Nephron (organoid): ENCODE measurements around the gene BHLHA9.

Experiments
- H3K27ac Mint-ChIP-seq, 3 experiments: 2 replicates each; pipeline ENCODE4 v1.8.0; 2020; ENCODE audit warnings: mixed read lengths in 3 of 3, mild to moderate bottlenecking in 2 of 3, moderate library complexity in 1 of 3
- H3K27me3 Mint-ChIP-seq: 2 replicates; pipeline ENCODE4 v1.8.0; 2021; ENCODE audit warnings: low read depth, mild to moderate bottlenecking, moderate library complexity, mixed read lengths
- H3K36me3 Mint-ChIP-seq: 2 replicates; pipeline ENCODE4 v1.8.0; 2020; ENCODE audit warnings: low read depth, mixed read lengths
- H3K4me1 Mint-ChIP-seq: 2 replicates; pipeline ENCODE4 v1.8.0; 2020; ENCODE audit warnings: mixed read lengths
- H3K4me3 Mint-ChIP-seq, 3 experiments: 2 replicates each; pipeline ENCODE4 v1.8.0; 2020; ENCODE audit warnings: mild to moderate bottlenecking in 3 of 3, mixed read lengths in 3 of 3, moderate library complexity in 2 of 3
- H3K9me3 Mint-ChIP-seq: 2 replicates; pipeline ENCODE4 v1.8.0; 2020; ENCODE audit warnings: mixed read lengths
- TF ChIP-seq, protein P1 (sequence below), 3 experiments: fragments of 200-600 bp; sonication (generic); IDR thresholded peaks; one replicate each; pipeline ENCODE4 v1.5.0; 2021; ENCODE audit warnings: antibody characterized with exemption in 3 of 3; ENCODE audit not compliant: unreplicated experiment in 3 of 3

Gene BHLHA9

DNA sequence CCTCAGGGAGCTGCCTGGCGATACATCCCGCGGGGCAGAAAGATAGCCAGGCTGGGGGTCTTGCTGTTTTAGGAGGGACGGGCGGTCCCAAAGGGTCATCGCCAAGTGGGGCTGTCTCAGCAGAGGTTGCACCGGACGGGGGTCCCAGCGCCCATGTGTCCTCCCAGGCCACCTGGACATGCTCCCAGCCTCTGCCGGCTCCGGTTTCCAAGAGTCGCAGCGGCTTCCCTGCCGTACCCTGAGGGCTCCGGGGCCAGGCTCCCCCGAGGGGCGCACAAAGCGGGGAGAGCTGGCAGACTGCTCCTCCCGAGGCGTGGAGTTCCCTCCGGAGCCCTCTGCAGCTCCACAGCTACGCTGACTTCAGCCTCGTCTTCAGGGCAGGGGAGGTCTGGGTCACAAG is 10.4 kb downstream of the BHLHA9 start:
- Mint-ChIP-seq H3K4me1 (peaks cover 5% of the 10 kb centered on the region), H3K4me3 (no peak overlapping the region), H3K36me3 (no peaks in the 10 kb centered on the region), H3K27ac (no peak overlapping the region), H3K9me3 (no peaks in the 10 kb centered on the region), H3K27me3 (peaks cover 8% of the 10 kb centered on the region)
- TF ChIP-seq, protein P1, sequence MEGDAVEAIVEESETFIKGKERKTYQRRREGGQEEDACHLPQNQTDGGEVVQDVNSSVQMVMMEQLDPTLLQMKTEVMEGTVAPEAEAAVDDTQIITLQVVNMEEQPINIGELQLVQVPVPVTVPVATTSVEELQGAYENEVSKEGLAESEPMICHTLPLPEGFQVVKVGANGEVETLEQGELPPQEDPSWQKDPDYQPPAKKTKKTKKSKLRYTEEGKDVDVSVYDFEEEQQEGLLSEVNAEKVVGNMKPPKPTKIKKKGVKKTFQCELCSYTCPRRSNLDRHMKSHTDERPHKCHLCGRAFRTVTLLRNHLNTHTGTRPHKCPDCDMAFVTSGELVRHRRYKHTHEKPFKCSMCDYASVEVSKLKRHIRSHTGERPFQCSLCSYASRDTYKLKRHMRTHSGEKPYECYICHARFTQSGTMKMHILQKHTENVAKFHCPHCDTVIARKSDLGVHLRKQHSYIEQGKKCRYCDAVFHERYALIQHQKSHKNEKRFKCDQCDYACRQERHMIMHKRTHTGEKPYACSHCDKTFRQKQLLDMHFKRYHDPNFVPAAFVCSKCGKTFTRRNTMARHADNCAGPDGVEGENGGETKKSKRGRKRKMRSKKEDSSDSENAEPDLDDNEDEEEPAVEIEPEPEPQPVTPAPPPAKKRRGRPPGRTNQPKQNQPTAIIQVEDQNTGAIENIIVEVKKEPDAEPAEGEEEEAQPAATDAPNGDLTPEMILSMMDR (IDR thresholded peaks at IDR 0.05; ENCODE audit: unreplicated experiment in 3 of 3): no peak

DNA sequence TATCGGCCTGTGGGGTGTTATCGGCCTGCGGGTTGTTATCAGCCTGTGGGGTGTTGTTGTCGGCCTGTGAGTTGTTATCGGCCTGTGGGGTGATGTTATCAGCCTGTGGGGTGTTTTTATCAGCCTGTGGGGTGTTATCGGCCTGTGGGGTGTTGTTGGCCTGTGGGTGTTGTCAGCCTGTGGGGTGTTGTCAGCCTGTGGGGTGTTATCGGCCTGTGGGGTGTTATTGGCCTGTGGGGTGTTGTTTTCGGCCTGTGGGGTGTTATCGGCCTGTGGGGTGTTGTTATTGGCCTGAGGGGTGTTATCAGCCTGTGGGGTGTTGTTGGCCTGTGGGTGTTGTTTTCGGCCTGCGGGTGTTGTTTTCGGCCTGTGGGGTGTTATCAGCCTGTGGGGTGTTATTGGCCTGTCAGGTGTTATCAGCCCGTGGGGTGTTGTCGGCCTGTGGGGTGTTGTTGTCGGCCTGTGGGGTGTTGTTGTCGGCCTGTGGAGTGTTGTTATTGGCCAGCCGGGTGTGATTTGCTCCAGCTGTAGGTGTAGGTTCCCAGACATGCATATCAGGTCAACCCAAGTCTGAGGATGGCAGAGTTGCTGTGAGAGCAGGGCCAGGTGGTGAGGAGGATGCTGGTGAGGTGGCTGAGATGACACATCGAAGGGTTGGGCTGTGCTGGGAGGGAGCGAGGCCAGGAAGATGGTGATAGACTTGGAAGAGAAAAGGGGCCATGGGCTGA is 16.3 kb downstream of the BHLHA9 start:
- H3K4me1 Mint-ChIP-seq: no peaks in the 10 kb centered on the region
- H3K9me3 Mint-ChIP-seq: peaks cover 4% of the 10 kb centered on the region
- no peaks in the 10 kb centered on the region for H3K36me3 Mint-ChIP-seq
- no peak overlapping the region for H3K4me3 Mint-ChIP-seq
- H3K27ac Mint-ChIP-seq: no peak overlapping the region
- TF ChIP-seq, protein P1 (IDR thresholded peaks at IDR 0.05; ENCODE audit: unreplicated experiment in 3 of 3): no peak
- H3K27me3 Mint-ChIP-seq: peaks cover 5% of the 10 kb centered on the region

DNA sequence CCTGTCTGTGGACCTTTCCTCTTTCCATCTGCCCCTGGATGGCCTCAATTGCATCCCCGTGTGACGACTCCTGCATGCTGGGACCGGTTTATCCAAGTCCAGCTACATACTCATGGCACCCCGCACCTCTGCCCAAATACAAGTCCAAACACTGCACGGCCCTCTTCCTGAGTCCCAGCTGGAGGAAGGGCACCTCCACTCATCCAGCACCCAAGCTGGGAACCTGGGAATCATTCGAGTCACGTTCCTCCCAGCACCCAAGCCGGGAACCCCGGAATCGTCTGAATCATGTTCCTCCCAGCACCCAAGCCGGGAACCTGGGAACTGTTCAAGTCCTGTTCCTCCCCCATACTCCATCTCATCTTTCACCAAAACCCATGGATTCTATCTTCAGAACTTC is 19.5 kb downstream of the BHLHA9 start:
- H3K27me3 Mint-ChIP-seq: peaks cover 16% of the 10 kb centered on the region
- TF ChIP-seq, protein P1 (IDR thresholded peaks at IDR 0.05; ENCODE audit: unreplicated experiment in 3 of 3): no peak
- H3K36me3 Mint-ChIP-seq: no peaks in the 10 kb centered on the region
- H3K27ac Mint-ChIP-seq: no peak overlapping the region
- no peaks in the 10 kb centered on the region for H3K4me1 Mint-ChIP-seq
- H3K4me3 Mint-ChIP-seq: no peak overlapping the region
- H3K9me3 Mint-ChIP-seq: peaks cover 4% of the 10 kb centered on the region

DNA sequence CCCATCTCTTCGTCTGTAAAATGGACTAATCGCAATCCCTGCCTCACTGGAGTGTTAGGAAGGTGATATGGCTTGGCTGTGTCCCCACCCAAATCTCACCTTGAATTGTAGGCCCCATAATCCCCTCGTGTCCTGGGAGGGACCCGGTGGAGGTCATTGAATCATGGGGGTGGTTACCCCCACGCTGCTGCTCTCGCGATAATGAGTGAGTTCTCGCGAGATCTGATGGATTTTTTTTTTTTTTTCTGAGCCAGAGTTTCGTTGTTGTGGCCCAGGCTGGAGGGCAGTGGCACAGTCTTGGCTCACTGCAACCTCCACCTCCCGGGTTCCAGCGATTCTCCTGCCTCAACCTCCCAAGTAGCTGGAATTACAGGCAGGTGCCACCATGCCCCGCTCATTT is 20.4 kb downstream of the BHLHA9 start:
- H3K9me3 Mint-ChIP-seq: peaks cover 4% of the 10 kb centered on the region
- TF ChIP-seq, protein P1 (IDR thresholded peaks at IDR 0.05; ENCODE audit: unreplicated experiment in 3 of 3): no peak

DNA sequence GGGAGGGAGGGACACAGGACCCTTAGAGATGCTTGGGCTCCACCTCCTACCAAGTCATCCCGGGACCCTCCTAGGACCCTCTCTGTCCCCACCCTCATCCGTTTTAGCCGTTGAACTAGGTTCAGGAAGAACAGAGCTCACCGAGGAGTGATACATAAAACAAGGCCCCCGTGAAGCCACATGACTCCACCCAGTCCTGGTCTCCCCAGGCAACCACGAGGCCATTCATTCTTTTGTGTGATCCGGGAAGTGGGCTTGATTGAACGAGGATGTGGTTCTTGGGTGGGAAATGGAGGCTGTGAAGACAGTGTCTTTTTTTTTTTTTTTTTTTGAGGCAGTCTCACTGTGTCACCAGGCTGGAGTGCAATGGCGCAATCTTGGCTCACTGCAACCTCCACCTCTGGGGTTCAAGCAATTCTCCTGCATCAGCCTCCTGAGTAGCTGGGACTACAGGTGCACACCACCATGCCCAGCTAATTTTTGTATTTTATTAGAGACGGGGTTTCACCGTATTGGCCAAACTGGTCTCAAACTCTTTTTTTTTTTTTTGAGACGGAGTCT is 24.0 kb downstream of the BHLHA9 start:
- peaks cover 38% of the 10 kb centered on the region for H3K27me3 Mint-ChIP-seq
- TF ChIP-seq, protein P1 (IDR thresholded peaks at IDR 0.05; ENCODE audit: unreplicated experiment in 3 of 3): no peak
- no peak overlapping the region for H3K4me3 Mint-ChIP-seq
- peaks cover 4% of the 10 kb centered on the region for H3K9me3 Mint-ChIP-seq
- no peak overlapping the region for H3K27ac Mint-ChIP-seq
- no peaks in the 10 kb centered on the region for H3K4me1 Mint-ChIP-seq
- H3K36me3 Mint-ChIP-seq: no peaks in the 10 kb centered on the region

More for the DNA sequence above, 20.4 kb downstream of the BHLHA9 start:
- Mint-ChIP-seq H3K27ac (no peak overlapping the region), H3K36me3 (no peaks in the 10 kb centered on the region), H3K4me1 (no peaks in the 10 kb centered on the region), H3K27me3 (peaks cover 16% of the 10 kb centered on the region), H3K4me3 (no peak overlapping the region)

DNA sequence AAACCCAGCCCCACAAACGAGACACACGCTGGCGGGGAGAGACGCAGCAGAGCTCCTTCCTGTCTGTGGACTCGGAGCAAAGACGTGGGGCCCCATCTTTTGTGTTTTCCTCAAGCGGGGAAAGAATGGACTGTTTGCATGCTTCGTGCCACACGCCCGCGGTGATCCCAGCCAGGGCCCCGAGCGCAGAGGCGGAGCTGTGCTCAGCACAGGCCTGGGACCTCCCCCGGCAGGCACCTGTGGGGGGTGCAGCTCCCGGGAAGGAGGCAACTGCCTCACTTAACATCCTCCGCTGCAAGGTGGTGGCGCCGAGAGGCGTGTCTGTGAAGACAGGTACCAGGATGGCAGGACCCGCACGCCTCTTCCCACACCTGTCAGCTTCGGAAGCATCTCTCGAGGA is 28.4 kb downstream of the BHLHA9 start:
- Mint-ChIP-seq H3K4me3 (peak overlapping the region in 1 of 3 experiments; percentile 31), H3K9me3 (no peaks in the 10 kb centered on the region), H3K27ac (no peak overlapping the region), H3K27me3 (peaks cover 45% of the 10 kb centered on the region), H3K4me1 (peaks cover 5% of the 10 kb centered on the region), H3K36me3 (no peaks in the 10 kb centered on the region)
- TF ChIP-seq, protein P1 (IDR thresholded peaks at IDR 0.05; ENCODE audit: unreplicated experiment in 3 of 3): no peak
